HG03439 (cell line): ENCODE measurements around the gene FCER1G.

Experiments
- ATAC-seq: cut with Tn5 transposase; IDR thresholded peaks from one replicate; pipeline ENCODE4 v1.9.1; 2021; ENCODE audit warnings: mild to moderate bottlenecking, moderate library complexity; ENCODE audit not compliant: unreplicated experiment

FCER1G gene

DNA sequence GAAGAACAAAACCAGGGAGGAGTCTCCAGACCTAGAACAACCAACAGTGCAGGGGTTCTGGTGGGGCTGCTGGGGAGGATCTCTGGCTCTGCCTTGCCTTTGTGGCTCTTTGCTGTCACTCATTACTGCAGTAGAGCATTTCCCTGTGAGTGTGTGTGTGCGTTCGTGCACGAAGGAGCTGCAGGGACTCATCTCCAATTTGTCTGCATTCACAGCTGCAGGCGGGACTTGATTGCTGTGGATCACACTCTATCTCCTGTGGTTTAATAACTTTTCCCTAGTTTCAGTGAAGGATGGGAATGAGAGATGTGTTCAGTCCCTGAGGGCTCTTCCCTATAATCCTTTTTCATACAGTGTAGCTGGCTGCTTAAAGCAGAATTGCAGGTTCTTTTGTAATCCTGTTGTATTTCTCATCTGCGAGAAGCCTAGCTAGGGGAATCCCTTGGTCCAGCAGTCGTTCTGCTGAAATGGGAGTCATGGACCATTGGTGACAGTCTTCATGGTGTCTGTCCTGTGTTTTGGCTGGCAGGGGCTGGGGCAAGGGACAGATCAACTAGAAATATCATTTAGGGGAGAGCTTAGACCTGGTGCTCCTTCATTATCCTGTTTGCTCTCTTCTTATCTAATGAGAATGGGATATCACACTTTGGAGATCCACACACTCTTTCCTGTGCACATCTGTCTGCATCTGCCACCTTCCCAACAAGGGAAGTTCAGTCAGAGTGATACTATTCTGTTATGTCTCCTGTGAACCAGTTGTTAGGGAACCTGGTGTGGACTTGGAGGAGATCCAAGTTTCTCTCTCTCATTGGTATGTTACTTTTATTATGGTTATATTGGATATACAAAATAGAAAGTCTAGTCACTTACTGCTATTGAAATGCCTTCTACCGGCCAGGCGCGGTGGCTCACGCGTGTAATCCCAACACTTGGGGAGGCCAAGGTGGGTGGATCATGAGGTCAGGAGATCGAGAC lies 46.5 kb downstream of the FCER1G start:
- ATAC-seq: no peak

DNA sequence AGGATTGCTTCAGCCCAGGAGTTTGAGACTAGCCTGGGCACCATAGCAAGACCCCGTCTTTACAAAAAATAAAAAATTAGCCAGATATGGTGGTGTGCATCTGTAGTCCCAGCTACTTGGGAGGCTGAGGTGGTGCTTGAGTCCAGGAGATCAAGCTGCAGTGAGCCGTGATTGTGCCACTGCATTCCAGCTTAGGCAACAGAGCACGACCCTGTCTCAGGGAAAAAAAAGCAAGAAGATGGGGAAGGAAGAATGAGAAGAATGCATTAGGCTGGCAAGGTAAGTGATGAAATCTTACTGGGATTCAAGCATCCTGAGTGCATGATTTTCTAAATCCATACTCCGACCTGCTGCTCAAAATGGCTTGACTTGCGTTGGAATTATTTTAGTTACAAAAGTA lies 50.2 kb downstream of the FCER1G start:
- no peak for ATAC-seq

DNA sequence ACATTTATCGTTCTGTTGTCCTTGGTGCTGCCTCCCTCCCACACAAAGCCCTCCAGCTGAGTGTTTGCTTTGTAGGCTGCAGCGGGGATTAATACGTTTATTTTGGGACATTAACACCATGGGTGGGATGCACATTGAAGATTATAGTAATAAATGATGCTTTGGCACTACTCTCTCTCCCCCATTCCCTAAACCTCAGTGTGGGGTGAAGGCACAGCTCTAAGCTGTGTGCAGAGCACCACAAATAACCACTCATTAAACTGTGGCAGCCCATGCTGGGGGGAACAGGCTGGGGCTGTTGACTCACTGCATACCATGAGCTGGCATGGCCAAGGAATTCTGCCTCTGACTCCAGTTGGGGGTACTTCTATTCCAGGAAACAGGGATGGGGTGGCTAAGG lies 51.1 kb downstream of the FCER1G start:
- no peak for ATAC-seq

DNA sequence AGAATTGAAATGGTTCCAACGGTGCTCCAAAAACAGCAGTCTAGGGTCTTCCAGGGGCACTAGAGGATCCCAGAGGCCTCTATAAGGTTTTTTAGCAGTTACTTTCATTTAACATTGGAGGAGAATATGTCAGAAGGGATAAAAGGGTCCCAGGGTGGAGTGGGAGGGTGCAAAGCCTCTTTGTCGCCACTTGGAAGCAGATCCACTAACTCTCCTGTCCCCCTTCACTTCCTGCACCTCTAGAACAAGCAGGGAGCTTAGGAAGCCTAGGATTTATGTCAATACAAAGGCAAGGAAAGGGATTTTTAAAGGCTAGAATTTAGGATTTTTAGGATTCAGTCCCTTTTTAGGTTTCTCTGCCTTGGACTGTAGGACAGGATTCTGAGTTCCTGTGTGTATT lies 51.7 kb downstream of the FCER1G start:
- no peak for ATAC-seq

DNA sequence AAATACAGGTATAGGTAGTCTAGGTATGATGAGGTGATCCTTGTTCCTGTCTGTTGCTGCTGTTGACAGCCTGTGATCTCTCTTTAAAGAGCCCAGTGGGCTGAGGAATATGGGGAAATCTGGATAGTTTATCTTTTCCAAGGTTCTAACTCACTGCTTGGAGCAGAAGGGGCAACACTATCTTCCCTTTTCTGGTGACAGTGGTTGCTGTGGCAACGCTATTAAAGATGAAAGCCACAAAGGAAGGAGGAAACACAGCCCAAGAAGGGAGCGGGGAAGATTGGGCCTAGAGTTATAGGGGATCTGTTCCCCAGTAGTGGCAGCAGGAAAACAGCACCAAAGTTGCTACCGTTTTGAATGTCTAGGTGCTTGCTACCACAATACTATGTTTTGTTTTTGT lies 52.2 kb downstream of the FCER1G start:
- no peak for ATAC-seq
